CD4-positive, alpha-beta T cell (primary cell): Measurements from ENCODE around the gene SLC13A4. TPM values are rescaled to one million over a fixed set of nuclear protein-coding genes. Genes with fewer than 3 reads are reported as not detected.

Experiments
- ATAC-seq: fragments of 200-7000 bp; cut with Tn5 transposase; one replicate; pipeline ENCODE4 v1.10.0; 2022; ENCODE audit warnings: mild to moderate bottlenecking; ENCODE audit not compliant: poor library complexity
- CTCF ChIA-PET: fragments of 350-600 bp; sonication (Branson Sonifier 250); formaldehyde crosslinking; loops from one replicate; lab custom pipeline; 2021; ENCODE audit warnings: antibody characterized with exemption, inconsistent platforms; lab: Charles Lee
- POLR2A ChIA-PET: fragments of 350-600 bp; sonication (Branson Sonifier 250); formaldehyde crosslinking; loops from one replicate; lab custom pipeline; 2021; ENCODE audit warnings: antibody characterized with exemption, inconsistent platforms; lab: Charles Lee
- DNase-seq, 14 experiments: peaks; one replicate each; pipeline ENCODE4 v3.0.0-alpha.2; 2013 to 2020; ENCODE audit warnings: mixed read lengths in 2 of 14
- H3K27ac ChIP-seq, 2 donors: one replicate each; pipeline versions ENCODE4 v1.5.1 to v1.7.0; 2013; ENCODE audit warnings: low read length in 2 of 2, low read depth in 1 of 2, mild to moderate bottlenecking in 1 of 2
- H3K27me3 ChIP-seq, 2 experiments: 1 replicate in 1 of 2; 2 replicates in 1 of 2; pipeline versions ENCODE4 v1.6.1 to v1.7.0; 2013; ENCODE audit warnings: low read length in 2 of 2, control low read depth in 1 of 2, mild to moderate bottlenecking in 1 of 2, moderate library complexity in 1 of 2; ENCODE audit not compliant: insufficient read depth in 2 of 2, control insufficient read depth in 1 of 2
- H3K36me3 ChIP-seq: one replicate; pipeline ENCODE4 v1.6.1; 2013; ENCODE audit warnings: low read length, control low read depth; ENCODE audit not compliant: insufficient read depth
- H3K4me1 ChIP-seq: one replicate; pipeline ENCODE4 v1.6.1; 2013; ENCODE audit warnings: low read length, control low read depth; ENCODE audit not compliant: insufficient read depth
- H3K4me3 ChIP-seq: one replicate; pipeline ENCODE4 v1.5.1; 2013; ENCODE audit warnings: mild to moderate bottlenecking, low read length, moderate library complexity
- H3K9me3 ChIP-seq, 2 experiments: 1 replicate in 1 of 2; 2 replicates in 1 of 2; pipeline versions ENCODE4 v1.6.1 to v1.7.0; 2013; ENCODE audit warnings: low read length in 2 of 2, mild to moderate bottlenecking in 2 of 2, control low read depth in 1 of 2, moderate library complexity in 1 of 2; ENCODE audit not compliant: control insufficient read depth in 1 of 2, insufficient read depth in 1 of 2
- H3K27ac Mint-ChIP-seq: one replicate; pipeline ENCODE4 v1.8.0; 2020; ENCODE audit warnings: mixed read lengths
- H3K27me3 Mint-ChIP-seq: one replicate; pipeline ENCODE4 v1.8.0; 2021; ENCODE audit warnings: mixed read lengths
- H3K36me3 Mint-ChIP-seq: one replicate; pipeline ENCODE4 v1.8.0; 2021; ENCODE audit warnings: low read depth, mixed read lengths
- H3K4me1 Mint-ChIP-seq: one replicate; pipeline ENCODE4 v1.8.0; 2021; ENCODE audit warnings: low read depth, mixed read lengths
- H3K4me3 Mint-ChIP-seq: one replicate; pipeline ENCODE4 v1.8.0; 2020; ENCODE audit warnings: mild to moderate bottlenecking, mixed read lengths
- H3K9me3 Mint-ChIP-seq: one replicate; pipeline ENCODE4 v1.8.0; 2020; ENCODE audit warnings: mixed read lengths
- CTCF ChIP-seq: fragments of 200-600 bp; IDR thresholded peaks from one replicate; pipeline ENCODE4 v1.8.0; 2022; ENCODE audit warnings: antibody characterized with exemption, mild to moderate bottlenecking
- intact Hi-C, 2 experiments: fragments of 100-400 bp; cut with DNase I in 1 of 2; cut with micrococcal nuclease in 1 of 2; formaldehyde crosslinking; loops; one replicate each; pipeline versions ENCODE4 v1.15.1 to v1.9.0; 2023 to 2025; cut with DNase I, micrococcal nuclease
- total RNA-seq, 174 experiments: library from RNA in 2 of 174; stranded (reverse) in 2 of 174; gene quantifications; one replicate each; pipeline ENCODE4 v1.2.3 and lab custom pipeline; 2021 to 2026

SLC13A4 gene
- total RNA-seq, 2 experiments from 2014 or later: not detected

- POLR2A ChIA-PET: no interaction called here
- no peak overlapping the region for H3K4me3 Mint-ChIP-seq
- H3K9me3 Mint-ChIP-seq: no peaks in the 10 kb centered on the region
- H3K27ac Mint-ChIP-seq: no peak overlapping the region
- no peak overlapping the region for H3K27ac ChIP-seq
- TF ChIP-seq CTCF: no peak
- H3K4me1 ChIP-seq: no peaks in the 10 kb centered on the region
- ATAC-seq (no peak), DNase-seq (no peak)
- H3K27me3 ChIP-seq: peaks cover 0 to 4% of the 10 kb centered on the region in 2 experiments
- intact Hi-C loops: no loop called here
- no peaks in the 10 kb centered on the region for H3K9me3 ChIP-seq
- no peaks in the 10 kb centered on the region for H3K36me3 Mint-ChIP-seq
- H3K27me3 Mint-ChIP-seq: peaks cover 42% of the 10 kb centered on the region
- CTCF ChIA-PET: no interaction called here
- no peaks in the 10 kb centered on the region for H3K4me1 Mint-ChIP-seq
- no peak overlapping the region for H3K4me3 ChIP-seq
- H3K36me3 ChIP-seq: no peaks in the 10 kb centered on the region
Measured at GRCh38 chr7:135768467-135768866, 40.5 kb upstream of the SLC13A4 start.

GRCh38 chr7:135768064-135768463, 40.1 kb upstream of the SLC13A4 start:
- Mint-ChIP-seq H3K27ac (no peak overlapping the region), H3K9me3 (no peaks in the 10 kb centered on the region), H3K4me1 (no peaks in the 10 kb centered on the region), H3K4me3 (no peak overlapping the region), H3K27me3 (peaks cover 46% of the 10 kb centered on the region), H3K36me3 (no peaks in the 10 kb centered on the region)
- no peak for TF ChIP-seq CTCF
- H3K36me3 ChIP-seq: no peaks in the 10 kb centered on the region
- ChIA-PET CTCF (no interaction called here), POLR2A (no interaction called here)
- no peak overlapping the region for H3K27ac ChIP-seq
- peaks cover 0 to 4% of the 10 kb centered on the region in 2 experiments for H3K27me3 ChIP-seq
- DNase-seq: no peak
- H3K4me1 ChIP-seq: no peaks in the 10 kb centered on the region
- no peak for ATAC-seq
- H3K4me3 ChIP-seq: no peak overlapping the region
- intact Hi-C loops: no loop called here
- no peaks in the 10 kb centered on the region for H3K9me3 ChIP-seq

- DNase-seq (no peak), ATAC-seq (no peak)
- Histone ChIP-seq H3K4me1 (no peaks in the 10 kb centered on the region), H3K9me3 (no peaks in the 10 kb centered on the region), H3K27ac (no peak overlapping the region), H3K27me3 (peaks cover 8% of the 10 kb centered on the region in 2 experiments), H3K36me3 (no peaks in the 10 kb centered on the region), H3K4me3 (no peak overlapping the region)
- POLR2A ChIA-PET: no interaction called here
- H3K9me3 Mint-ChIP-seq: no peaks in the 10 kb centered on the region
- intact Hi-C loops: no loop called here
- CTCF ChIA-PET: no interaction called here
- no peak overlapping the region for H3K4me3 Mint-ChIP-seq
- H3K36me3 Mint-ChIP-seq: no peaks in the 10 kb centered on the region
- no peaks in the 10 kb centered on the region for H3K4me1 Mint-ChIP-seq
- peaks cover 62% of the 10 kb centered on the region for H3K27me3 Mint-ChIP-seq
- TF ChIP-seq CTCF: no peak
- H3K27ac Mint-ChIP-seq: no peak overlapping the region
Measured at GRCh38 chr7:135763261-135763660, 35.3 kb upstream of the SLC13A4 start.
